Measurements from ENCODE around the gene NPY5R. TPM values are rescaled to one million over a fixed set of nuclear protein-coding genes. Genes with fewer than 3 reads are reported as not detected.

Gene NPY5R
- total RNA-seq, 1 experiment from 2014 or later: not detected

- TF ChIP-seq, protein P1, sequence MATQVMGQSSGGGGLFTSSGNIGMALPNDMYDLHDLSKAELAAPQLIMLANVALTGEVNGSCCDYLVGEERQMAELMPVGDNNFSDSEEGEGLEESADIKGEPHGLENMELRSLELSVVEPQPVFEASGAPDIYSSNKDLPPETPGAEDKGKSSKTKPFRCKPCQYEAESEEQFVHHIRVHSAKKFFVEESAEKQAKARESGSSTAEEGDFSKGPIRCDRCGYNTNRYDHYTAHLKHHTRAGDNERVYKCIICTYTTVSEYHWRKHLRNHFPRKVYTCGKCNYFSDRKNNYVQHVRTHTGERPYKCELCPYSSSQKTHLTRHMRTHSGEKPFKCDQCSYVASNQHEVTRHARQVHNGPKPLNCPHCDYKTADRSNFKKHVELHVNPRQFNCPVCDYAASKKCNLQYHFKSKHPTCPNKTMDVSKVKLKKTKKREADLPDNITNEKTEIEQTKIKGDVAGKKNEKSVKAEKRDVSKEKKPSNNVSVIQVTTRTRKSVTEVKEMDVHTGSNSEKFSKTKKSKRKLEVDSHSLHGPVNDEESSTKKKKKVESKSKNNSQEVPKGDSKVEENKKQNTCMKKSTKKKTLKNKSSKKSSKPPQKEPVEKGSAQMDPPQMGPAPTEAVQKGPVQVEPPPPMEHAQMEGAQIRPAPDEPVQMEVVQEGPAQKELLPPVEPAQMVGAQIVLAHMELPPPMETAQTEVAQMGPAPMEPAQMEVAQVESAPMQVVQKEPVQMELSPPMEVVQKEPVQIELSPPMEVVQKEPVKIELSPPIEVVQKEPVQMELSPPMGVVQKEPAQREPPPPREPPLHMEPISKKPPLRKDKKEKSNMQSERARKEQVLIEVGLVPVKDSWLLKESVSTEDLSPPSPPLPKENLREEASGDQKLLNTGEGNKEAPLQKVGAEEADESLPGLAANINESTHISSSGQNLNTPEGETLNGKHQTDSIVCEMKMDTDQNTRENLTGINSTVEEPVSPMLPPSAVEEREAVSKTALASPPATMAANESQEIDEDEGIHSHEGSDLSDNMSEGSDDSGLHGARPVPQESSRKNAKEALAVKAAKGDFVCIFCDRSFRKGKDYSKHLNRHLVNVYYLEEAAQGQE (IDR thresholded peaks at IDR 0.05; ENCODE audit: low read depth): no peak
- TF ChIP-seq SRF (IDR thresholded peaks at IDR 0.05; ENCODE audit: low read depth): no peak
- TF ChIP-seq SIN3A (IDR thresholded peaks at IDR 0.05; ENCODE audit: low read depth): no peak
- no peak for TF ChIP-seq EZH2 (IDR thresholded peaks at IDR 0.05)
- no peak for TF ChIP-seq YY1 (IDR thresholded peaks at IDR 0.05; ENCODE audit: extremely low read depth, insufficient replicate concordance, low read depth, low read length)
- no peak for TF ChIP-seq CBX3 (IDR thresholded peaks at IDR 0.05; ENCODE audit: low read depth)
- no peak for TF ChIP-seq CTCF (IDR thresholded peaks at IDR 0.05 in 2 of 3, conservative IDR thresholded peaks at IDR 0.05 in 1 of 3; ENCODE audit: borderline replicate concordance in 1 of 3, insufficient read depth in 1 of 3, low read depth in 2 of 3, low read length in 2 of 3)
- no peak for TF ChIP-seq EGR1 (IDR thresholded peaks at IDR 0.05; ENCODE audit: low read depth)
- TF ChIP-seq, protein P2, sequence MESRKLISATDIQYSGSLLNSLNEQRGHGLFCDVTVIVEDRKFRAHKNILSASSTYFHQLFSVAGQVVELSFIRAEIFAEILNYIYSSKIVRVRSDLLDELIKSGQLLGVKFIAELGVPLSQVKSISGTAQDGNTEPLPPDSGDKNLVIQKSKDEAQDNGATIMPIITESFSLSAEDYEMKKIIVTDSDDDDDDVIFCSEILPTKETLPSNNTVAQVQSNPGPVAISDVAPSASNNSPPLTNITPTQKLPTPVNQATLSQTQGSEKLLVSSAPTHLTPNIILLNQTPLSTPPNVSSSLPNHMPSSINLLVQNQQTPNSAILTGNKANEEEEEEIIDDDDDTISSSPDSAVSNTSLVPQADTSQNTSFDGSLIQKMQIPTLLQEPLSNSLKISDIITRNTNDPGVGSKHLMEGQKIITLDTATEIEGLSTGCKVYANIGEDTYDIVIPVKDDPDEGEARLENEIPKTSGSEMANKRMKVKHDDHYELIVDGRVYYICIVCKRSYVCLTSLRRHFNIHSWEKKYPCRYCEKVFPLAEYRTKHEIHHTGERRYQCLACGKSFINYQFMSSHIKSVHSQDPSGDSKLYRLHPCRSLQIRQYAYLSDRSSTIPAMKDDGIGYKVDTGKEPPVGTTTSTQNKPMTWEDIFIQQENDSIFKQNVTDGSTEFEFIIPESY (IDR thresholded peaks at IDR 0.05; ENCODE audit: extremely low read depth, insufficient replicate concordance, low read length): no peak
- TF ChIP-seq ZFX (IDR thresholded peaks at IDR 0.05): no peak
- no peak for TF ChIP-seq ELF1 (IDR thresholded peaks at IDR 0.05; ENCODE audit: borderline replicate concordance, low read depth)
- no peak for TF ChIP-seq JUND (IDR thresholded peaks at IDR 0.05)
- no peak for TF ChIP-seq ATF3 (IDR thresholded peaks at IDR 0.05)
- TF ChIP-seq SP1 (IDR thresholded peaks at IDR 0.05; ENCODE audit: low read depth): no peak
- TF ChIP-seq ZNF274 (IDR thresholded peaks at IDR 0.05; ENCODE audit: low read depth, low read length): no peak
- TF ChIP-seq TCF7L2 (IDR thresholded peaks at IDR 0.05; ENCODE audit: borderline replicate concordance, extremely low read depth, insufficient read depth, insufficient read length): no peak
- TF ChIP-seq POLR2A (IDR thresholded peaks at IDR 0.05; ENCODE audit: borderline replicate concordance, extremely low read depth, insufficient read depth, insufficient read length): no peak
- TF ChIP-seq, protein P3, sequence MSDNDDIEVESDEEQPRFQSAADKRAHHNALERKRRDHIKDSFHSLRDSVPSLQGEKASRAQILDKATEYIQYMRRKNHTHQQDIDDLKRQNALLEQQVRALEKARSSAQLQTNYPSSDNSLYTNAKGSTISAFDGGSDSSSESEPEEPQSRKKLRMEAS (IDR thresholded peaks at IDR 0.05): no peak
- no peak for TF ChIP-seq FOSL1 (IDR thresholded peaks at IDR 0.05; ENCODE audit: low read depth)
- POLR2A ChIA-PET: no interaction called here
- RAD21 ChIA-PET (ENCODE audit: low non-redundant PET in 1 of 2, low total read pairs in 2 of 2, uncharacterized antibody in 2 of 2, unreplicated experiment in 2 of 2): no interaction called here
- Histone ChIP-seq H3K9me2 (ENCODE audit: insufficient read depth) (no peaks in the 10 kb centered on the region), H3K4me2 (ENCODE audit: low read length) (no peak overlapping the region), H3K79me2 (ENCODE audit: insufficient read depth, low read length) (no peaks in the 10 kb centered on the region), H2AFZ (ENCODE audit: low read depth, low read length, poor library complexity, severe bottlenecking) (no peak overlapping the region), H3K9me3 (ENCODE audit: control insufficient read depth in 1 of 2, insufficient read depth in 1 of 2, low read depth in 1 of 2, low read length in 2 of 2) (no peaks in the 10 kb centered on the region), H3K4me1 (ENCODE audit: control insufficient read depth in 1 of 2, insufficient read depth in 2 of 2, low read length in 2 of 2) (no peaks in the 10 kb centered on the region), H4K20me1 (ENCODE audit: insufficient read depth) (no peaks in the 10 kb centered on the region), H3K27ac (ENCODE audit: low read depth, low read length) (no peak overlapping the region), H3K9ac (ENCODE audit: low read length) (no peak overlapping the region), H3K27me3 (ENCODE audit: insufficient read depth, low read length) (no peaks in the 10 kb centered on the region), H3K4me3 (replicated peaks in 1 of 2; ENCODE audit: low read depth in 1 of 2, low read length in 2 of 2) (no peak overlapping the region), H3K36me3 (ENCODE audit: control insufficient read depth in 1 of 2, insufficient read depth in 2 of 2, low read length in 2 of 2) (no peaks in the 10 kb centered on the region)
- ATAC-seq (no peak), DNase-seq (ENCODE audit: low read depth, low spot score) (no peak)
- intact Hi-C loops (cut with micrococcal nuclease): no loop called here
- BruUV-seq (replicated peaks): no TSS peak
- CTCF ChIA-PET: no interaction called here
Measured at GRCh38 chr4:163395055-163395454, 51.4 kb downstream of the NPY5R start.

Measured in HCT116 (cell line).